Measurements from ENCODE around the gene PAFAH1B1. TPM values are rescaled to one million over a fixed set of nuclear protein-coding genes. Genes with fewer than 3 reads are reported as not detected.

PAFAH1B1 gene
- total RNA-seq, 1 experiment from 2014 or later, result 114 TPM

DNA sequence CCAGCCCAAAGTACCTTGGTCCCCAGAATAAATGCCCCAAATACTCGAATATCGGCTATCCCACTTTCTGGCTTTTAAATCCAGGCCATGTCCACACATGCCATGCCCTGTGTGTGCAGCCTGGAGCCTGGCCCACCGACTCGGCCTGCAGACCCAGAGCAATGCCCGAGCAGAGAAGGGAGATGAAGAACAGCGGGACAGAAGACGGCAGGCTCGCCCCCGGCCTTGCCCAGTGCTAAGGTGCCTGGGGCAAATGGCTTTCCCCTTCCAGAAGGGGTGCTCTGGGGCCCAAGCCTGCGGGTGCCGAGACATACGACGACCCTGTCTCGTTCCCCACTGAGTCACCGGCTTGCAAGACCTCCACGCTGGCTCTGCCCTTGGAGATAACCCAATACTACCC, 110.2 kb downstream of the PAFAH1B1 start:
- TF ChIP-seq, protein P1, sequence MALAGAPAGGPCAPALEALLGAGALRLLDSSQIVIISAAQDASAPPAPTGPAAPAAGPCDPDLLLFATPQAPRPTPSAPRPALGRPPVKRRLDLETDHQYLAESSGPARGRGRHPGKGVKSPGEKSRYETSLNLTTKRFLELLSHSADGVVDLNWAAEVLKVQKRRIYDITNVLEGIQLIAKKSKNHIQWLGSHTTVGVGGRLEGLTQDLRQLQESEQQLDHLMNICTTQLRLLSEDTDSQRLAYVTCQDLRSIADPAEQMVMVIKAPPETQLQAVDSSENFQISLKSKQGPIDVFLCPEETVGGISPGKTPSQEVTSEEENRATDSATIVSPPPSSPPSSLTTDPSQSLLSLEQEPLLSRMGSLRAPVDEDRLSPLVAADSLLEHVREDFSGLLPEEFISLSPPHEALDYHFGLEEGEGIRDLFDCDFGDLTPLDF (CRISPR knock-in tag; IDR thresholded peaks at IDR 0.05), result no peak
- TF ChIP-seq NR2C2 (CRISPR knock-in tag; IDR thresholded peaks at IDR 0.05) (no peak), TEAD1 (CRISPR knock-in tag; IDR thresholded peaks at IDR 0.05) (no peak), HMGA2 (CRISPR knock-in tag; IDR thresholded peaks at IDR 0.05) (no peak), JUN (CRISPR knock-in tag; IDR thresholded peaks at IDR 0.05) (no peak), GABPB1 (CRISPR knock-in tag; IDR thresholded peaks at IDR 0.05) (no peak), NR1H2 (CRISPR knock-in tag; IDR thresholded peaks at IDR 0.05) (no peak), MYBL2 (CRISPR knock-in tag; IDR thresholded peaks at IDR 0.05) (no peak), ZNF263 (CRISPR knock-in tag; IDR thresholded peaks at IDR 0.05; ENCODE audit: low read depth) (no peak), GTF2I (CRISPR knock-in tag; conservative IDR thresholded peaks at IDR 0.05) (no peak), JAZF1 (CRISPR knock-in tag; IDR thresholded peaks at IDR 0.05) (no peak), KAT7 (CRISPR knock-in tag; IDR thresholded peaks at IDR 0.05; ENCODE audit: borderline replicate concordance) (no peak), SP1 (CRISPR knock-in tag; conservative IDR thresholded peaks at IDR 0.05) (no peak), ZNF416 (CRISPR knock-in tag; IDR thresholded peaks at IDR 0.05) (no peak)
- TF ChIP-seq, protein P2, sequence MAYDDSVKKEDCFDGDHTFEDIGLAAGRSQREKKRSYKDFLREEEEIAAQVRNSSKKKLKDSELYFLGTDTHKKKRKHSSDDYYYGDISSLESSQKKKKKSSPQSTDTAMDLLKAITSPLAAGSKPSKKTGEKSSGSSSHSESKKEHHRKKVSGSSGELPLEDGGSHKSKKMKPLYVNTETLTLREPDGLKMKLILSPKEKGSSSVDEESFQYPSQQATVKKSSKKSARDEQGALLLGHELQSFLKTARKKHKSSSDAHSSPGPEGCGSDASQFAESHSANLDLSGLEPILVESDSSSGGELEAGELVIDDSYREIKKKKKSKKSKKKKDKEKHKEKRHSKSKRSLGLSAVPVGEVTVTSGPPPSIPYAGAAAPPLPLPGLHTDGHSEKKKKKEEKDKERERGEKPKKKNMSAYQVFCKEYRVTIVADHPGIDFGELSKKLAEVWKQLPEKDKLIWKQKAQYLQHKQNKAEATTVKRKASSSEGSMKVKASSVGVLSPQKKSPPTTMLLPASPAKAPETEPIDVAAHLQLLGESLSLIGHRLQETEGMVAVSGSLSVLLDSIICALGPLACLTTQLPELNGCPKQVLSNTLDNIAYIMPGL (CRISPR knock-in tag; IDR thresholded peaks at IDR 0.05), result no peak
- TF ChIP-seq, protein P3, sequence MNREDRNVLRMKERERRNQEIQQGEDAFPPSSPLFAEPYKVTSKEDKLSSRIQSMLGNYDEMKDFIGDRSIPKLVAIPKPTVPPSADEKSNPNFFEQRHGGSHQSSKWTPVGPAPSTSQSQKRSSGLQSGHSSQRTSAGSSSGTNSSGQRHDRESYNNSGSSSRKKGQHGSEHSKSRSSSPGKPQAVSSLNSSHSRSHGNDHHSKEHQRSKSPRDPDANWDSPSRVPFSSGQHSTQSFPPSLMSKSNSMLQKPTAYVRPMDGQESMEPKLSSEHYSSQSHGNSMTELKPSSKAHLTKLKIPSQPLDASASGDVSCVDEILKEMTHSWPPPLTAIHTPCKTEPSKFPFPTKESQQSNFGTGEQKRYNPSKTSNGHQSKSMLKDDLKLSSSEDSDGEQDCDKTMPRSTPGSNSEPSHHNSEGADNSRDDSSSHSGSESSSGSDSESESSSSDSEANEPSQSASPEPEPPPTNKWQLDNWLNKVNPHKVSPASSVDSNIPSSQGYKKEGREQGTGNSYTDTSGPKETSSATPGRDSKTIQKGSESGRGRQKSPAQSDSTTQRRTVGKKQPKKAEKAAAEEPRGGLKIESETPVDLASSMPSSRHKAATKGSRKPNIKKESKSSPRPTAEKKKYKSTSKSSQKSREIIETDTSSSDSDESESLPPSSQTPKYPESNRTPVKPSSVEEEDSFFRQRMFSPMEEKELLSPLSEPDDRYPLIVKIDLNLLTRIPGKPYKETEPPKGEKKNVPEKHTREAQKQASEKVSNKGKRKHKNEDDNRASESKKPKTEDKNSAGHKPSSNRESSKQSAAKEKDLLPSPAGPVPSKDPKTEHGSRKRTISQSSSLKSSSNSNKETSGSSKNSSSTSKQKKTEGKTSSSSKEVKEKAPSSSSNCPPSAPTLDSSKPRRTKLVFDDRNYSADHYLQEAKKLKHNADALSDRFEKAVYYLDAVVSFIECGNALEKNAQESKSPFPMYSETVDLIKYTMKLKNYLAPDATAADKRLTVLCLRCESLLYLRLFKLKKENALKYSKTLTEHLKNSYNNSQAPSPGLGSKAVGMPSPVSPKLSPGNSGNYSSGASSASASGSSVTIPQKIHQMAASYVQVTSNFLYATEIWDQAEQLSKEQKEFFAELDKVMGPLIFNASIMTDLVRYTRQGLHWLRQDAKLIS (CRISPR knock-in tag; IDR thresholded peaks at IDR 0.05; ENCODE audit: borderline replicate concordance), result no peak
- TF ChIP-seq, protein P4, sequence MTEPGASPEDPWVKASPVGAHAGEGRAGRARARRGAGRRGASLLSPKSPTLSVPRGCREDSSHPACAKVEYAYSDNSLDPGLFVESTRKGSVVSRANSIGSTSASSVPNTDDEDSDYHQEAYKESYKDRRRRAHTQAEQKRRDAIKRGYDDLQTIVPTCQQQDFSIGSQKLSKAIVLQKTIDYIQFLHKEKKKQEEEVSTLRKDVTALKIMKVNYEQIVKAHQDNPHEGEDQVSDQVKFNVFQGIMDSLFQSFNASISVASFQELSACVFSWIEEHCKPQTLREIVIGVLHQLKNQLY (CRISPR knock-in tag; IDR thresholded peaks at IDR 0.05), result no peak
- TF ChIP-seq, protein P5, sequence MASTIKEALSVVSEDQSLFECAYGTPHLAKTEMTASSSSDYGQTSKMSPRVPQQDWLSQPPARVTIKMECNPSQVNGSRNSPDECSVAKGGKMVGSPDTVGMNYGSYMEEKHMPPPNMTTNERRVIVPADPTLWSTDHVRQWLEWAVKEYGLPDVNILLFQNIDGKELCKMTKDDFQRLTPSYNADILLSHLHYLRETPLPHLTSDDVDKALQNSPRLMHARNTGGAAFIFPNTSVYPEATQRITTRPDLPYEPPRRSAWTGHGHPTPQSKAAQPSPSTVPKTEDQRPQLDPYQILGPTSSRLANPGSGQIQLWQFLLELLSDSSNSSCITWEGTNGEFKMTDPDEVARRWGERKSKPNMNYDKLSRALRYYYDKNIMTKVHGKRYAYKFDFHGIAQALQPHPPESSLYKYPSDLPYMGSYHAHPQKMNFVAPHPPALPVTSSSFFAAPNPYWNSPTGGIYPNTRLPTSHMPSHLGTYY (CRISPR knock-in tag; IDR thresholded peaks at IDR 0.05), result no peak
- TF ChIP-seq, protein P6, sequence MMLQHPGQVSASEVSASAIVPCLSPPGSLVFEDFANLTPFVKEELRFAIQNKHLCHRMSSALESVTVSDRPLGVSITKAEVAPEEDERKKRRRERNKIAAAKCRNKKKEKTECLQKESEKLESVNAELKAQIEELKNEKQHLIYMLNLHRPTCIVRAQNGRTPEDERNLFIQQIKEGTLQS (CRISPR knock-in tag; conservative IDR thresholded peaks at IDR 0.05), result no peak
- TF ChIP-seq, protein P7, sequence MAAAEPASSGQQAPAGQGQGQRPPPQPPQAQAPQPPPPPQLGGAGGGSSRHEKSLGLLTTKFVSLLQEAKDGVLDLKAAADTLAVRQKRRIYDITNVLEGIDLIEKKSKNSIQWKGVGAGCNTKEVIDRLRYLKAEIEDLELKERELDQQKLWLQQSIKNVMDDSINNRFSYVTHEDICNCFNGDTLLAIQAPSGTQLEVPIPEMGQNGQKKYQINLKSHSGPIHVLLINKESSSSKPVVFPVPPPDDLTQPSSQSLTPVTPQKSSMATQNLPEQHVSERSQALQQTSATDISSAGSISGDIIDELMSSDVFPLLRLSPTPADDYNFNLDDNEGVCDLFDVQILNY (CRISPR knock-in tag; IDR thresholded peaks at IDR 0.05), result no peak
- H3K27ac Mint-ChIP-seq, result no peak overlapping the region
- no peak for ATAC-seq
- CTCF ChIA-PET, result interaction anchor here (1.9 kb wide), 1 partner anchor 321 kb away, joined by 9 read pairs; no protein-coding TSS in a partner anchor
- peaks cover 20% of the 10 kb centered on the region for H3K4me1 Mint-ChIP-seq
- H3K4me3 Mint-ChIP-seq, result no peak overlapping the region
- no peak for DNase-seq (ENCODE audit: low spot score)
- no peaks in the 10 kb centered on the region for H3K9me3 Mint-ChIP-seq
- peaks cover 14% of the 10 kb centered on the region for H3K36me3 Mint-ChIP-seq
- no peaks in the 10 kb centered on the region for H3K27me3 Mint-ChIP-seq (ENCODE audit: low read depth)
- POLR2A ChIA-PET, result no interaction called here

Data from WTC11 (cell line).